H9 (cell line): ENCODE measurements around the gene PCGF3. TPM values are rescaled to one million over a fixed set of nuclear protein-coding genes. Genes with fewer than 3 reads are reported as not detected.

Experiments used
- DNase-seq: peaks from one replicate; pipeline ENCODE4 v3.0.0-alpha.2; 2017
- H2AFZ ChIP-seq: one replicate; pipeline ENCODE4 v1.6.1; 2013; ENCODE audit warnings: mild to moderate bottlenecking, low read length, control low read depth, moderate library complexity
- H2AK5ac ChIP-seq: 2 replicates; pipeline ENCODE4 v1.6.1; 2013; ENCODE audit warnings: low read length, control low read depth, mixed read lengths; ENCODE audit not compliant: insufficient read length
- H2BK120ac ChIP-seq: one replicate; pipeline ENCODE4 v1.6.1; 2013; ENCODE audit warnings: low read depth, mild to moderate bottlenecking, low read length, control low read depth, inconsistent platforms; ENCODE audit not compliant: poor library complexity, severe bottlenecking
- H2BK12ac ChIP-seq: 2 replicates; pipeline ENCODE4 v1.6.1; 2013; ENCODE audit warnings: low read length, control low read depth, mixed read lengths, low read depth; ENCODE audit not compliant: insufficient read length
- H2BK15ac ChIP-seq: 2 replicates; pipeline ENCODE4 v1.6.1; 2013; ENCODE audit warnings: low read depth, low read length, control low read depth
- H2BK20ac ChIP-seq: one replicate; pipeline ENCODE4 v1.6.1; 2013; ENCODE audit warnings: low read depth, mild to moderate bottlenecking, low read length, control low read depth, inconsistent platforms; ENCODE audit not compliant: poor library complexity, severe bottlenecking
- H2BK5ac ChIP-seq: 2 replicates; pipeline ENCODE4 v1.6.1; 2013; ENCODE audit warnings: low read length, control low read depth, mixed read lengths; ENCODE audit not compliant: insufficient read length
- H3K14ac ChIP-seq: 2 replicates; pipeline ENCODE4 v1.6.1; 2013; ENCODE audit warnings: low read length, control low read depth; ENCODE audit not compliant: insufficient read depth
- H3K18ac ChIP-seq: 2 replicates; pipeline ENCODE4 v1.6.1; 2013; ENCODE audit warnings: low read depth, mild to moderate bottlenecking, mixed read lengths, low read length, control low read depth; ENCODE audit not compliant: insufficient read length
- H3K23ac ChIP-seq: 2 replicates; pipeline ENCODE4 v1.6.1; 2013; ENCODE audit warnings: low read length, control low read depth, mixed read lengths, low read depth; ENCODE audit not compliant: insufficient read length
- H3K23me2 ChIP-seq: 2 replicates; pipeline ENCODE4 v1.6.1; 2013; ENCODE audit warnings: low read depth, mild to moderate bottlenecking, mixed read lengths, low read length, control low read depth; ENCODE audit not compliant: insufficient read length, poor library complexity, severe bottlenecking
- H3K27ac ChIP-seq: 2 replicates; pipeline ENCODE4 v1.5.1; 2013; ENCODE audit warnings: low read length, control low read depth, mixed read lengths, low read depth; ENCODE audit not compliant: insufficient read length
- H3K27me3 ChIP-seq: 2 replicates; pipeline ENCODE4 v1.6.1; 2013; ENCODE audit warnings: low read length, control low read depth, inconsistent platforms; ENCODE audit not compliant: insufficient read depth
- H3K4ac ChIP-seq: 2 replicates; pipeline ENCODE4 v1.6.1; 2013; ENCODE audit warnings: low read depth, mild to moderate bottlenecking, control low read depth, inconsistent platforms, low read length, moderate library complexity
- H3K4me1 ChIP-seq: 2 replicates; pipeline ENCODE4 v1.6.1; 2013; ENCODE audit warnings: low read length, control low read depth, inconsistent platforms; ENCODE audit not compliant: insufficient read depth
- H3K4me2 ChIP-seq: 2 replicates; pipeline ENCODE4 v1.6.1; 2013; ENCODE audit warnings: low read length, control low read depth, mixed read lengths; ENCODE audit not compliant: insufficient read length, insufficient read depth
- H3K56ac ChIP-seq: 2 replicates; pipeline ENCODE4 v1.6.1; 2013; ENCODE audit warnings: low read depth, mild to moderate bottlenecking, mixed read lengths, low read length, control low read depth; ENCODE audit not compliant: insufficient read length
- H3K79me1 ChIP-seq: 2 replicates; pipeline ENCODE4 v1.6.1; 2013; ENCODE audit warnings: low read depth, mild to moderate bottlenecking, moderate library complexity, low read length, control low read depth, inconsistent platforms; ENCODE audit not compliant: insufficient read depth, poor library complexity, severe bottlenecking
- H3K79me2 ChIP-seq: 2 replicates; pipeline ENCODE4 v1.6.1; 2013; ENCODE audit warnings: low read length, control low read depth, inconsistent platforms; ENCODE audit not compliant: insufficient read depth
- H3K9ac ChIP-seq: 2 replicates; pipeline ENCODE4 v1.6.1; 2013; ENCODE audit warnings: low read length, control low read depth, mixed read lengths; ENCODE audit not compliant: insufficient read length; ENCODE audit errors: extremely low read depth
- H3K9me3 ChIP-seq: one replicate; pipeline ENCODE4 v1.6.1; 2013; ENCODE audit warnings: low read depth, low read length, inconsistent platforms; ENCODE audit not compliant: control insufficient read depth
- H3T11ph ChIP-seq: one replicate; pipeline ENCODE4 v1.6.1; 2013; ENCODE audit warnings: mild to moderate bottlenecking, low read length, control low read depth, inconsistent platforms
- H4K20me1 ChIP-seq: one replicate; pipeline ENCODE4 v1.6.1; 2013; ENCODE audit not compliant: control insufficient read depth, insufficient read length, insufficient read depth
- H4K5ac ChIP-seq: 2 replicates; pipeline ENCODE4 v1.6.1; 2013; ENCODE audit warnings: low read depth, mild to moderate bottlenecking, mixed read lengths, low read length, control low read depth; ENCODE audit not compliant: insufficient read length
- H4K8ac ChIP-seq: replicated peaks from 2 replicates; pipeline ENCODE4 v1.6.1; 2013; ENCODE audit warnings: low read length, control low read depth, mixed read lengths, low read depth; ENCODE audit not compliant: insufficient read length
- H4K91ac ChIP-seq: 2 replicates; pipeline ENCODE4 v1.6.1; 2013; ENCODE audit warnings: low read depth, mild to moderate bottlenecking, moderate library complexity, mixed read lengths, low read length, control low read depth; ENCODE audit not compliant: insufficient read length
- H3K27ac Mint-ChIP-seq, 3 experiments: 2 replicates in 2 of 3; 3 replicates in 1 of 3; pipeline ENCODE4 v1.8.0; 2020 to 2021; ENCODE audit warnings: mixed read lengths in 3 of 3, mild to moderate bottlenecking in 1 of 3, moderate library complexity in 1 of 3
- H3K27me3 Mint-ChIP-seq: 2 replicates; pipeline ENCODE4 v1.8.0; 2021; ENCODE audit warnings: low read depth, mild to moderate bottlenecking, moderate library complexity, mixed read lengths
- H3K36me3 Mint-ChIP-seq, 3 experiments: 2 replicates in 2 of 3; 3 replicates in 1 of 3; pipeline ENCODE4 v1.8.0; 2020 to 2021; ENCODE audit warnings: low read depth in 3 of 3, mixed read lengths in 3 of 3; ENCODE audit not compliant: insufficient read depth in 1 of 3
- H3K4me1 Mint-ChIP-seq, 2 experiments: 2 replicates each; pipeline ENCODE4 v1.8.0; 2020; ENCODE audit warnings: mixed read lengths in 2 of 2
- H3K4me3 Mint-ChIP-seq, 2 experiments: 2 replicates in 1 of 2; 3 replicates in 1 of 2; pipeline ENCODE4 v1.8.0; 2020 to 2021; ENCODE audit warnings: mild to moderate bottlenecking in 2 of 2, mixed read lengths in 2 of 2, moderate library complexity in 1 of 2
- H3K9me3 Mint-ChIP-seq, 2 experiments: 2 replicates in 1 of 2; 3 replicates in 1 of 2; pipeline ENCODE4 v1.8.0; 2020; ENCODE audit warnings: mild to moderate bottlenecking in 2 of 2, mixed read lengths in 2 of 2, moderate library complexity in 1 of 2
- WGBS: extraction: QIAGEN DNeasy Blood & Tissue Kit; methylation state at CpG from one replicate; pipeline ENCODE4 v1.1.7; 2013; ENCODE audit warnings: missing lambda C conversion rate, low lambda C conversion rate, mixed read lengths; ENCODE audit not compliant: insufficient read length; ENCODE audit errors: extremely low coverage; 5-methylcytosine and 5-hydroxymethylcytosine counted together
- total RNA-seq: library from RNA; stranded (reverse); gene quantifications from 2 replicates; pipeline ENCODE4 v1.2.1, GENCODE V29; 2021
- TF ChIP-seq, protein P1 (sequence below): fragments of 200-600 bp; sonication (generic); conservative IDR thresholded peaks from 3 replicates; pipeline ENCODE4 v1.8.0; 2021; ENCODE audit warnings: antibody characterized with exemption, mild to moderate bottlenecking

The PCGF3 gene
- total RNA-seq, 1 experiment from 2014 or later: 43.1 TPM

DNA sequence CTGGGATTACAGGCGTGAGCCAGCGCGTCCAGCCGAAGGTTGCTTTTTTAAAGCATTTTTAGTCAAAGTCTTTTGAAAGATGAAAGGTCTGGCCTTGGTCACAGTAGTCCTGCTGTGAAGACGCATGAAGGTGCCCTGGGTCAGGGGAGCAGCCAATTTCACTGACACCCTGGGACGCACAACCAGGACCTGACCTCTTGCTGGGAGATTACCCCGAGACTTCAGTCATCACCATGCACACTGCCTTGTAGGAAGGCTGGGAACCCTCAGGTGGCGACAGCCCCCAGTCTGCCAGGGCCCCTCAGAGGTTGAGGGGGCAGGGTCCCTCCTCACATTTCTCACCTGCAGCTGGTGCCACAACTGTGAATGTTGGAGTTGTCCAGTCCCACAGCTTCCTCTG is 67.1 kb downstream of the PCGF3 start:
- Histone ChIP-seq H3K79me2 (peaks cover 5% of the 10 kb centered on the region; the same call in 1 of the 2 replicates), H2BK5ac (no peak overlapping the region), H2AFZ (no peak overlapping the region), H4K91ac (no peak overlapping the region), H3K18ac (no peak overlapping the region), H3K27ac (no peak overlapping the region), H3K79me1 (no peaks in the 10 kb centered on the region), H3K4ac (no peak overlapping the region), H2BK120ac (no peak overlapping the region), H4K8ac (no peak overlapping the region), H3K14ac (no peak overlapping the region), H3T11ph (no peak overlapping the region), H3K23ac (no peak overlapping the region), H3K4me2 (no peak overlapping the region), H2BK20ac (no peak overlapping the region), H3K9ac (no peak overlapping the region), H4K20me1 (no peaks in the 10 kb centered on the region), H2AK5ac (no peak overlapping the region), H2BK12ac (no peak overlapping the region), H4K5ac (no peak overlapping the region), H2BK15ac (no peak overlapping the region), H3K56ac (no peak overlapping the region), H3K23me2 (no peaks in the 10 kb centered on the region), H3K9me3 (no peaks in the 10 kb centered on the region), H3K27me3 (no peaks in the 10 kb centered on the region), H3K4me1 (no peaks in the 10 kb centered on the region)
- no peak for DNase-seq
- Mint-ChIP-seq H3K9me3 (no peaks in the 10 kb centered on the region), H3K36me3 (peaks cover 44 to 78% (median 67%) of the 10 kb centered on the region in 3 experiments), H3K27me3 (no peaks in the 10 kb centered on the region), H3K27ac (no peak overlapping the region), H3K4me1 (peaks cover 7 to 13% of the 10 kb centered on the region in 2 experiments; a peak in 3 of 4 replicates), H3K4me3 (no peak overlapping the region)
- TF ChIP-seq, protein P1, sequence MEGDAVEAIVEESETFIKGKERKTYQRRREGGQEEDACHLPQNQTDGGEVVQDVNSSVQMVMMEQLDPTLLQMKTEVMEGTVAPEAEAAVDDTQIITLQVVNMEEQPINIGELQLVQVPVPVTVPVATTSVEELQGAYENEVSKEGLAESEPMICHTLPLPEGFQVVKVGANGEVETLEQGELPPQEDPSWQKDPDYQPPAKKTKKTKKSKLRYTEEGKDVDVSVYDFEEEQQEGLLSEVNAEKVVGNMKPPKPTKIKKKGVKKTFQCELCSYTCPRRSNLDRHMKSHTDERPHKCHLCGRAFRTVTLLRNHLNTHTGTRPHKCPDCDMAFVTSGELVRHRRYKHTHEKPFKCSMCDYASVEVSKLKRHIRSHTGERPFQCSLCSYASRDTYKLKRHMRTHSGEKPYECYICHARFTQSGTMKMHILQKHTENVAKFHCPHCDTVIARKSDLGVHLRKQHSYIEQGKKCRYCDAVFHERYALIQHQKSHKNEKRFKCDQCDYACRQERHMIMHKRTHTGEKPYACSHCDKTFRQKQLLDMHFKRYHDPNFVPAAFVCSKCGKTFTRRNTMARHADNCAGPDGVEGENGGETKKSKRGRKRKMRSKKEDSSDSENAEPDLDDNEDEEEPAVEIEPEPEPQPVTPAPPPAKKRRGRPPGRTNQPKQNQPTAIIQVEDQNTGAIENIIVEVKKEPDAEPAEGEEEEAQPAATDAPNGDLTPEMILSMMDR: no peak
- WGBS: no CpG with 5 or more reads among the region's 8 CpGs
